ENCODE results near the gene LYZL1.
"Not testable (repeated sequence)": the region's sequence is repeated elsewhere in the genome, so short reads cannot be mapped to it uniquely, and the experiment has no call there.

Gene LYZL1

DNA sequence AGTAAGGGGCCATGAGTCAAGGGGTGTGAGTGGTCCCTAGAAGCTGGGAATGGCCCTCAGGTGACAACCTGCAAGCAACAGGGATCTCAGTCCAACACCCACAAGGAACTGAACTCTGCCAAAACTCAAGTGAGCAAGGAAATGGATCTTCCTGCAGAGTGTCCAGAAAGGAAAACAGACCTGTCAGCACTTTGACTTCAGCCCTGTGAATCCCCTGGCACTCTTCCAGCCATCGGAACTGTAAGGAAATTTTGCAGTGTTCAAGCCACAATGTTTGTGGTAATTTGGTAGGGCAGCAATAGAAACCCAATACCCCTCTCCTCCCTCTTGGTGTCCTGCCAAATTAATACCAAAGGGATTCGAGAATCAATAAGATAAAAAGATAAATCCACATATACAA is 6.9 kb downstream of the LYZL1 start:
- FAIRE-seq (no peak), DNase-seq (ENCODE audit: insufficient read length, low spot score) (no peak)
- no peak for TF ChIP-seq CTCF (IDR thresholded peaks at IDR 0.05; ENCODE audit: insufficient read depth, missing control alignments)

GRCh38 chr10:29297678-29298077 is 8.8 kb downstream of the LYZL1 start:
- DNase-seq (ENCODE audit: insufficient read length, low spot score) = no peak
- TF ChIP-seq CTCF (IDR thresholded peaks at IDR 0.05; ENCODE audit: insufficient read depth, missing control alignments) = no peak
- no peak for FAIRE-seq

DNA sequence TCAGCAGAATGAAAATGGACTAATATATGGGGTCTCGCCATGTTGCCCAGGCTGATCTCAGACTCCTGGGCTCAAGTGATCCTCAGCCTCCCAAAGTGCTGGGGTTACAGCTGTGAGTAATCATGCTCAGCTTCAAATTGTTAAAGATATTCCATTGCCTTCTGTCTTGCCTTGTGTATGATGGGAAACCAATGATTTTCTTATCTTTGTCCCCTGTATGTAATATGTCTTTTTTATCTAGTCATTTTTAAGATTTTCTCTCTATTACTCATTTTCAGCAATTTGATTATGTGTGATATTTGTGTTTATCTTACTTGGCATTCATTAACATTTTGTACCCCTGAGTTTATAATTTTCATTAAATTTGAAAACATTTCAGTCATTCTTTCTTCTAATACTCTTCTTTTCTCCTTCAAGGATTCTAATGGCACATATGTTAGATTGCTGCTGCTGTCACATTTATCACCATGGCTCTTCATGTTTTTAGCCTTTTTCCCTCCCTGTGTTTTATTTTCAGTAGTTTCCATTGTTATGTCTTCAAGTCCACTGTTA is 12.6 kb downstream of the LYZL1 start:
- no peak for TF ChIP-seq CTCF (IDR thresholded peaks at IDR 0.05; ENCODE audit: insufficient read depth, missing control alignments)
- no peak for DNase-seq (ENCODE audit: insufficient read length, low spot score)
- no peak for FAIRE-seq

- TF ChIP-seq CTCF (IDR thresholded peaks at IDR 0.05; ENCODE audit: insufficient read depth, missing control alignments) = no peak
- DNase-seq (ENCODE audit: insufficient read length, low spot score) = no peak
- FAIRE-seq = no peak
Observed at GRCh38 chr10:29302499-29302898, 13.6 kb downstream of the LYZL1 start.

DNA sequence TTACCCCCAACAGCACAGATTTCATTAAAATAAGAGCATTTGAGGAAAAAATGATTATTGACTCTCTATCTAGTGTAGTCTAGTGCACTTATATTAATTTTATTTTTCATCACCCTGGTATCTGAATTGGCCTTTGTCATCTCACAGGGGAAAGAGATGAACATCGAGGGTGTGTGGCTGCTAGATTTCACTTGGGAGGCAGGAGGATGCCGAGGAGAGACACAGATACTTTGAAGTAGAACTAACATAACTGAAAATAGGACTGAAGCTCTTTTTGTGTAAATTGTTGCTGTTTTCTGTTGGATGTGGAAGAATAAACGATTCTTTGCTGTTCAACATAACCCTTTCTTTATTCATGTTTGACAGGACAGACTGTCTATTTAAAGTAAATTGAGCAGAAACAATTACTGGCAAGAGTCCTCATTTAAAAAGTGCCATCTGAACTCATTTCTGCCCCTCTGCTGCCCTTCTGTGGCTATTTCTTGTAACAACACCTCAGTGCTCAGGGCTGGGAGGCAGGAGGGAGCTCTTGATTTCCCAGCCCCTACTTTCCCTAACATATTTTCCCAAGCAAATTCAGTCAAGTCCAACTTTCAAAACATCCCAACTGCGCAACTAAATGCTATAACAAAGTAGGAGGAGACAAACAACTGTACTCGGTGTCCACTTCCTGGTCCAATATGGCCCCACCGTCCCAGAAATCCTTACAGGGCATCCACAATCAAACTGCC is 15.6 kb downstream of the LYZL1 start:
- DNase-seq (ENCODE audit: insufficient read length, low spot score) = no peak
- FAIRE-seq = peak; percentile 93
- peak; percentile 81 for TF ChIP-seq CTCF (IDR thresholded peaks at IDR 0.05; ENCODE audit: insufficient read depth, missing control alignments)

- no peak for FAIRE-seq
- no peak for TF ChIP-seq CTCF (IDR thresholded peaks at IDR 0.05; ENCODE audit: insufficient read depth, missing control alignments)
- no peak for DNase-seq (ENCODE audit: insufficient read length, low spot score)
Observed at GRCh38 chr10:29304995-29305335, 16.1 kb downstream of the LYZL1 start.

DNA sequence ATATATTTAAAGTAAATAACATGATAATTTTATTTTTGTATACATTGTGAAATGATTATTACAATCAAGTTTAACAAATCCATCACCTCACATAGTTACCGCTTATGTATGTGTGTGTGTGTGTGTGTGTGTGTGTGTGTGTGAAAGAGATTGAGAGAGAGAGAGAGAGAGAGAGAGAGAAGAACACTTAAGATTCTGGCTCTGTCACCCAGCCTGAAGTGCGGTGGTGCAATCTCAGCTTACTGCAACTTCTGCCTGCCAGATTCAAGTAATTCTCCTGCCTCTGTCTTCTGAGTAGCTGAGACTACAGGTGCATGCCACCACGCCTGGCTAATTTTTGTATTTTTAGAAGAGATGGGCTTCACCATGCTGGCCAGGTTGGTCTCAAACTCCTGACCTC is 17.8 kb downstream of the LYZL1 start:
- no peak for DNase-seq (ENCODE audit: insufficient read length, low spot score)
- FAIRE-seq = no peak
- no peak for TF ChIP-seq CTCF (IDR thresholded peaks at IDR 0.05; ENCODE audit: insufficient read depth, missing control alignments)

DNA sequence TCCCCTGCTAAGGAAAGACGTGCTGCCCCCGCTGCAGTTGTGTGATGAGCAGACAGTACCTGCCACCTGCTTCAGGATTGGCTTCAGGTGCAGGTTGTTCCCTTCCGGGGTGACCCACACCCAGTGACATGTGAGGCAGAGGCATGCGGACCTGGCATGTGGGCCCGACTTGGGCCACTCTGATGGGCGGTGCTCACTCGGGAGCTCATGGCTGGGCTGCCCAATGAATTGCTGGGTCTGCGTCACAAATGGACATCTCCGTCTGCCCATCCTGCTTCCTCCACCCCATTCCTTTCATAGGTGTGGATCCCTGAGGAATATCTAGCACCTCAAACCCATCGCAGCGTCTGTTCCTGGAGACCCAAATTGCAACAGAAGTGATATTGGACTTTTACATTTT is 19.3 kb downstream of the LYZL1 start:
- DNase-seq (ENCODE audit: insufficient read length, low spot score); FAIRE-seq: not testable (repeated sequence)

Data from D721Med (cell line).